Amygdala (tissue), 56 donors: ENCODE data around the gene VANGL2.

ENCODE experiments used
- DNase-seq, 56 donors: peaks; one replicate each; lab custom pipeline; 2025; lab: John Stamatoyannopoulos, UW

VANGL2 gene

GRCh38 chr1:160400223-160400645 lies at the start of gene VANGL2:
Gene VANGL2, plus strand, starts transcription at chr1:160400564. Its CDS starts 15,274 bp downstream, at chr1:160415838.
- peak in 51 of 56 donors; percentile 23 to 83 (median 61) for DNase-seq

GRCh38 chr1:160351629-160352028 lies 48.7 kb upstream of the VANGL2 start:
- DNase-seq, result no peak

- DNase-seq, result no peak
Observed at GRCh38 chr1:160352555-160352954, 47.8 kb upstream of the VANGL2 start.

DNA sequence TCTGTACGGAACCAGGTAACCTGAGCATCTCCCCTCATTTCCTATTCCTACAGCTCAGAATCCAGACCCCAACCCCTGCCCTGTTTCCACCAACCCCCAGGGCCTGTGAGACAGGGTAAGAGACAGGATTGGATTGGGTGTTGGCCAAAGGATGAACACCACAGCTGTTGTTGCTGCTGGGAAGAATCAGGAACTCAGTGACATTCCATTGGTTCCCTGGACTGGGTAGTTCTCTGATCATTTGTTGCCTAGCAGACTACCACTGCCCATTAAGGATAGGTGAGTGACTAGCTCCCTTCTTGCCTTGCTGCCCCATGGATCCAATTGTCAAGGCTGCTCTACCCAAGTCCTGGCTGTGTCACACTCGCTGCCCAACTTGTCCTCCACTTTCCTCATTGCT lies 47.1 kb upstream of the VANGL2 start:
- no peak for DNase-seq

DNA sequence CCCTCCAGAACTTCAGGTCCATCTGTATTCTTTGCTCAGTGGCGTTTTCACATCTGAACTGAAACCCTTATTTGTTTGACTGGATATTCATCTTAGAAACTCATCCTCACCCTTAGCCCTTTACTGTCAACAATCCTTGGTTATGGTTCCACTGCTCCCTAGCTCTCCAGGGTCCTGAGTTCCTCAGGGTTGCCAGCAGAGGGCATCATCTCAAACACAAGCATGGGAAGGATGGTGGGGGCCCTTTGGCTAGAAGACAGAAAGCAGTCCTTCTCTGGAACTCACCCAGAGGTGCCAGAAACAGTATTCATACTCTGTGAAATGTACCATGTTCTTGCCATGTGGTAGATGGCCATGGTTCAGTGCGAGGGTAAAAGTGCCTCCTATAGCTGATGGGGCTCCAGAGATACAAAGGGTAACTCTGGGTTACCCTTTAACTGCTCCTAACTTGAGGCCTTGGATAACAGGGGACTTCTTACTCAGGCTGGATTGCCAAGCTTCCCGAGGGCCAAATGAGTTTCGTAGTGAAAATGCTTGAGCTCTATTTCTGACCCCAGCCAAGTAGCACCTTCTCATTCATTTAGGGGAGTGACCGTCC lies 45.9 kb upstream of the VANGL2 start:
- DNase-seq, result peak in 1 of 56 donors; percentile 16

DNA sequence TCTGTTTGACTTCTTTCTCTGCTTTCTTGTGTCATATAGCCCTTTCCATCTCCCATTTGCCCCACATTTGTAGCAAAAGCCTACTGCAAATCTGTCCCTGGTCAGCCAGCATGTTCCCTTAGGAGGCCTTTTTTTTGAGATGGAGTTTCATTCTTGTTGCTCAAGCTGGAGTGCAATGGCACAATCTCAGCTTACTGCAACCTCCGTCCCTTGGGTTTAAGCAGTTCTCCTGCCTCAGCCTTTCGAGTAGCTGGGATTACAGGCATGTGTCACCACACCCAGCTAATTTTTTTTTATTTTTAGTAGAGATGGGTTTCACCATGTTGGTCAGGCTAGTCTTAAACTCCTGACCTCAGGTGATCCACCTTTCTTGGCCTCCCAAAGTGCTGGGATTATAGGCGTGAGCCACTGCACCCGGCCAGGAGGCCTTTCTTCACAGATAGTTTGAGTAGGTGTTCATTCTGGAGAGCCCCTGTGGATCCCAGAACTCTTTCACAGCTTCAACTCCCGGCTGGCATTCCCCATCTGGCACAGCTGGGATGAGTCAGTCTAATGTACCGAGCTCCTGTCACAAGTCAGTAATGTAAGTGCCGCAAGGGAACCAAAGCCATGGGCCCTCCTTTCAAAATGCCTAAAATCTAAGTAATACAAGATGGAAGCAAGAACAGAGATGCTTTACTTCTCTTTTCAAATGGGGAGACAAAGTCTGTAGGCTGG lies 42.9 kb upstream of the VANGL2 start:
- no peak for DNase-seq

DNA sequence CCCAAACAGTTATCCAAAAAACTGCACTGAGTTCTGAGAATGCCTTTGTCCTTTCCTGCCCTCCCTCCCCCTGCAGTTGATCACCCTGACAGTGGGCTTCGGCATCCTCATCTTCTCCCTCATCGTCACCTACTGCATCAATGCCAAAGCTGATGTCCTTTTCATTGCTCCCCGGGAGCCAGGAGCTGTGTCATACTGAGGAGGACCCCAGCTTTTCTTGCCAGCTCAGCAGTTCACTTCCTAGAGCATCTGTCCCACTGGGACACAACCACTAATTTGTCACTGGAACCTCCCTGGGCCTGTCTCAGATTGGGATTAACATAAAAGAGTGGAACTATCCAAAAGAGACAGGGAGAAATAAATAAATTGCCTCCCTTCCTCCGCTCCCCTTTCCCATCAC lies 42.3 kb upstream of the VANGL2 start:
- no peak for DNase-seq

GRCh38 chr1:160359559-160360226 lies 40.7 kb upstream of the VANGL2 start:
- DNase-seq, result no peak

- no peak for DNase-seq
Observed at GRCh38 chr1:160360227-160360695, 40.1 kb upstream of the VANGL2 start.

DNA sequence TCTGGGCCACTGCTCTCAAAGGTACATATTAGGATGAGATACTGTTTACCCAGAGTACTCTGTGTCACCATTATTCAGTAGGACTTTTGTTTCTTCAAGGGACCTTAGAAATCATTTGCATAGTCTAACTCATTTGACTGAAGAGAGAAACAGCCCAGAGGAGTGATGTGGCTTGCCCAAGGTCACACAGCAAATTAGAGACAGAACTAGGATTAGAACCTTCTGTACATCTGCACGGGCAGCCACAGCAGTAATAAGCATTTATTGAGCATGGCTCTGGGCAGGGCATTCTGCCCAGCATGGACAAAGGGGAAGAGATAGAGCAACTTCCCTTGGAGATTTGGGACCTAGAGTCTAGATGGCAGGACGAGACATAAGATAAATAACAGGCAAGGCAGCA lies 39.2 kb upstream of the VANGL2 start:
- DNase-seq, result no peak

GRCh38 chr1:160361814-160362167 lies 38.6 kb upstream of the VANGL2 start:
- DNase-seq, result no peak

GRCh38 chr1:160362168-160362957 lies 38.0 kb upstream of the VANGL2 start:
- DNase-seq, result no peak

- DNase-seq, result no peak
Observed at GRCh38 chr1:160363010-160363409, 37.4 kb upstream of the VANGL2 start.

DNA sequence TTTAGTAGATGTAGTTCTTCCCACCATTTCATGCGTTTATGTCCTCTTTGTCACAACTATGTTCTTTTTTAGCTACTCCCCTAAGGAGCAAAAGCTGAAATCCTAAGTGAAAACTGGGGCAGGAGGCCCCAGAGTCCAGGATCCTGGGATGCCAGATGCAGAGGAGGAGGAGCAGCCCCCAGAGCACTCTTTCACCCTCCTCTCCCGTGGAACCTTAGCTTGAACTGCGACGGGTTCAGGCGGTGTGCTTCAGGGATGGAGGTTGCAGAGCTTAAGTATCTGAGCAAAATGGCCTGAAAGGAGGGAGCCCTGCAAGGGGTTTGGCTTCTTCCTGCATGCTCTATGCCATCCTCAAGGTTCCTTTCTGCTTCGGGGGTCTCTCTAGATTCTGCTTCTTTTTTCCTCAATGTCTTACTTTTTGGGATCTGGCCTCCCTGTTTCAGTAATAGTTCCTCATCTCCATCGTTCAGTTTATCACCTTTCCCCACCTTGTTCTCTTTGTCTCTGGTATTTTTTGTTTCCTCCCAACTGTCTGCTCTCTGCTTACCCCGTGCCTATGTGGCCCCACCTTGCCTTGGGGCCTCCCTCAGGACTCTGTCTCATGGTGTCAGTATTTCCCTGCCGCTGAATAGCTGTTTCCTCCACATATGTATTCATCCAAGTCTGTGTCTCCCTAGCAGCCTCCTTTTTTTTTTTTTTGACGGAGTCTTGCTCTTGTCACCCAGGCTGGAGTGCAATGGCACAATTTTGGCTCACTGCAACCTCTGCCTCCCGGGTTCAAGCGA lies 36.2 kb upstream of the VANGL2 start:
- DNase-seq, result no peak

DNA sequence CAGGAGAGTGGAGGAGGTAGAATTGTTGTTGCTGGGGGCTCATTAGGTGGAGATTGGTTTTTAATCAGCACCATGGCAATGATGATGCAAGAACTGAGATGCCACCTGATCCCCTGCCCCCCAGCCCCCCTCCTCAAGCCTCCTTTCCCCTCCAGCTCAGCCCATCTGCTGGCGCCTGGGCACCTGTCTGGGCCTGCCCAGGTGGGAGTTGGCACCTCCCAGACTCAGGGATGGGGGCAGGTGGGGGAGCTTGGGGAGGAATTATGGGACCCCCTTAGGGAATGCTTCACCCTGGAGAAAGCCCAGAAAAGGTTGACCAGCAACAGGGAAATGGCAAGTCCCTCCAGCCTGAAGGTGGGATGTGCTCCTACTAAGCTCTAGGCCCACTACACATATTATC lies 35.0 kb upstream of the VANGL2 start:
- DNase-seq, result no peak

GRCh38 chr1:160366731-160367515 lies 33.4 kb upstream of the VANGL2 start, which contains the start of gene NHLH1:
Gene NHLH1, plus strand, starts transcription at chr1:160367071. Its CDS starts 3,661 bp downstream, at chr1:160370732.
- DNase-seq, result no peak

- no peak for DNase-seq
Observed at GRCh38 chr1:160367516-160367900, 32.9 kb upstream of the VANGL2 start.

- DNase-seq, result no peak
Observed at GRCh38 chr1:160367934-160368923, 32.1 kb upstream of the VANGL2 start.
